Testis (tissue), 3 donors: Measurements from ENCODE around the gene PRKCA. TPM values are rescaled to one million over a fixed set of nuclear protein-coding genes. Genes with fewer than 3 reads are reported as not detected.

Experiments
- DNase-seq: peaks from one replicate; pipeline ENCODE4 v3.0.0-alpha.2; 2019
- H3K27ac ChIP-seq, 2 donors: fragments of 200-600 bp; sonication (generic); one replicate each; pipeline ENCODE4 v1.5.1; 2019
- H3K27me3 ChIP-seq: fragments of 200-600 bp; sonication (generic); one replicate; pipeline ENCODE4 v1.5.1; 2019
- H3K36me3 ChIP-seq: fragments of 200-600 bp; sonication (generic); one replicate; pipeline ENCODE4 v1.5.1; 2017; ENCODE audit warnings: low read depth; ENCODE audit errors: missing control alignments
- H3K4me1 ChIP-seq: fragments of 200-600 bp; sonication (generic); one replicate; pipeline ENCODE4 v1.5.1; 2019
- H3K4me3 ChIP-seq, 2 donors: fragments of 200-600 bp; sonication (generic); one replicate each; pipeline ENCODE4 v1.5.1; 2017 to 2019
- H3K9me3 ChIP-seq: fragments of 200-600 bp; sonication (generic); one replicate; pipeline ENCODE4 v1.5.1; 2017
- POLR2A ChIP-seq: fragments of 450-650 bp; IDR thresholded peaks from one replicate; pipeline ENCODE4 v1.6.1; 2017; ENCODE audit warnings: antibody characterized with exemption, mild to moderate bottlenecking, moderate library complexity
- WGBS, 2 donors: methylation state at CpG; one replicate each; pipeline ENCODE4 v1.1.5; 2018; 5-methylcytosine and 5-hydroxymethylcytosine counted together
- intact Hi-C: fragments of 100-400 bp; cut with DNase I; formaldehyde crosslinking; loops from one replicate; pipeline ENCODE4 v1.15.1; 2023; ENCODE audit warnings: low total_unique reads
- polyA plus RNA-seq: library from polyadenylated mRNA; stranded (reverse); fragments of 350-450 nt; fragmentation: Illumina TruSeq; extraction: RNeasy Lipid Tissue Mini Kit (QIAGEN cat#74804); gene quantifications from one replicate; pipeline ENCODE4 v1.2.3, GENCODE V29; 2014; ENCODE audit warnings: low read depth, low replicate concordance; ENCODE audit not compliant: insufficient read depth
- total RNA-seq, 2 donors: library from RNA; depleted of rRNA; stranded (reverse); fragments of >200 nt; gene quantifications; one replicate each; pipeline ENCODE4 v1.2.3, GENCODE V29; 2016
- TF ChIP-seq, protein P1 (sequence below), 3 experiments: fragments of 450-650 bp in 2 of 3; fragments of 200-600 bp in 1 of 3; sonication (generic) in 1 of 3; IDR thresholded peaks; one replicate each; pipeline ENCODE4 v1.5.1; 2016 to 2019; ENCODE audit warnings: antibody characterized with exemption in 3 of 3, mild to moderate bottlenecking in 2 of 3, moderate library complexity in 1 of 3

The PRKCA gene
- total and polyA plus RNA-seq, 3 donors from 2014 or later = 6.8 to 22.9 (median 15.4) TPM

- Histone ChIP-seq H3K4me1 (peaks cover 7% of the 10 kb centered on the region), H3K36me3 (no peaks in the 10 kb centered on the region), H3K9me3 (no peaks in the 10 kb centered on the region), H3K27ac (no peak overlapping the region), H3K4me3 (no peak overlapping the region), H3K27me3 (no peaks in the 10 kb centered on the region)
- no peak for DNase-seq
- 56 to 67% methylated on average over 5 to 6 of the region's 6 CpGs for WGBS, 2 donors
- TF ChIP-seq POLR2A = no peak
- TF ChIP-seq, protein P1, sequence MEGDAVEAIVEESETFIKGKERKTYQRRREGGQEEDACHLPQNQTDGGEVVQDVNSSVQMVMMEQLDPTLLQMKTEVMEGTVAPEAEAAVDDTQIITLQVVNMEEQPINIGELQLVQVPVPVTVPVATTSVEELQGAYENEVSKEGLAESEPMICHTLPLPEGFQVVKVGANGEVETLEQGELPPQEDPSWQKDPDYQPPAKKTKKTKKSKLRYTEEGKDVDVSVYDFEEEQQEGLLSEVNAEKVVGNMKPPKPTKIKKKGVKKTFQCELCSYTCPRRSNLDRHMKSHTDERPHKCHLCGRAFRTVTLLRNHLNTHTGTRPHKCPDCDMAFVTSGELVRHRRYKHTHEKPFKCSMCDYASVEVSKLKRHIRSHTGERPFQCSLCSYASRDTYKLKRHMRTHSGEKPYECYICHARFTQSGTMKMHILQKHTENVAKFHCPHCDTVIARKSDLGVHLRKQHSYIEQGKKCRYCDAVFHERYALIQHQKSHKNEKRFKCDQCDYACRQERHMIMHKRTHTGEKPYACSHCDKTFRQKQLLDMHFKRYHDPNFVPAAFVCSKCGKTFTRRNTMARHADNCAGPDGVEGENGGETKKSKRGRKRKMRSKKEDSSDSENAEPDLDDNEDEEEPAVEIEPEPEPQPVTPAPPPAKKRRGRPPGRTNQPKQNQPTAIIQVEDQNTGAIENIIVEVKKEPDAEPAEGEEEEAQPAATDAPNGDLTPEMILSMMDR (IDR thresholded peaks at IDR 0.05) = no peak
- intact Hi-C loops = no loop called here
Measured at GRCh38 chr17:66523378-66524200, 221.2 kb downstream of the PRKCA start.

GRCh38 chr17:66524877-66525276, 222.5 kb downstream of the PRKCA start:
- intact Hi-C loops = no loop called here
- H3K27ac ChIP-seq = no peak overlapping the region
- H3K9me3 ChIP-seq = no peaks in the 10 kb centered on the region
- H3K4me1 ChIP-seq = peaks cover 7% of the 10 kb centered on the region
- H3K27me3 ChIP-seq = no peaks in the 10 kb centered on the region
- no peak overlapping the region for H3K4me3 ChIP-seq
- 95 to 96% methylated on average over 2 of the region's 2 CpGs for WGBS, 2 donors
- TF ChIP-seq, protein P1 (IDR thresholded peaks at IDR 0.05) = no peak
- TF ChIP-seq POLR2A = no peak
- DNase-seq = no peak
- H3K36me3 ChIP-seq = no peaks in the 10 kb centered on the region

DNA sequence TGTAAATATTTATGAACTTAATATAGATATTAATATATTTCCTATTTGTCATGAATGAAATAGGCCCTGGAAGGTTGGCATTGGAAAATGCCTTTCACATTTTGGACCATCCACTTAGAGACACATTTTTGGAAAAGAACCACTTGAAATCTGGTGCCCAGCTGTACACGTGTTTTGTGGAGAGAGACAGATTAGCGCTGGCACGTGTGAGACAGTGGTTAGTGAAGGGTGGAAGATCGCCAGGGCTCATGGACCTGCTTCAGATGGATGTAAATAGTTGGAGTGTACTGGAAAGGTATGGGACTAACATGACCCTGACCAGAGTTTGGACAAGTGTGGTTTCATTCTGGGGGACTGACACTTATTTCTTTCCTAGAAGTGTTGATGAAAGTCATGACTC, 222.9 kb downstream of the PRKCA start:
- TF ChIP-seq POLR2A = no peak
- TF ChIP-seq, protein P1 (IDR thresholded peaks at IDR 0.05) = no peak
- Histone ChIP-seq H3K4me3 (no peak overlapping the region), H3K36me3 (no peaks in the 10 kb centered on the region), H3K27me3 (no peaks in the 10 kb centered on the region), H3K4me1 (peaks cover 7% of the 10 kb centered on the region), H3K9me3 (no peaks in the 10 kb centered on the region), H3K27ac (no peak overlapping the region)
- intact Hi-C loops = no loop called here
- WGBS, 2 donors = 77 to 86% methylated on average over 4 of the region's 4 CpGs
- DNase-seq = no peak

- Histone ChIP-seq H3K4me1 (peaks cover 3% of the 10 kb centered on the region), H3K4me3 (no peak overlapping the region), H3K27ac (no peak overlapping the region), H3K27me3 (no peaks in the 10 kb centered on the region), H3K36me3 (no peaks in the 10 kb centered on the region), H3K9me3 (no peaks in the 10 kb centered on the region)
- WGBS, 2 donors = 95 to 99% methylated on average over 4 of the region's 4 CpGs
- intact Hi-C loops = no loop called here
- no peak for TF ChIP-seq POLR2A
- TF ChIP-seq, protein P1 (IDR thresholded peaks at IDR 0.05) = no peak
- DNase-seq = no peak
Measured at GRCh38 chr17:66526827-66527226, 224.4 kb downstream of the PRKCA start.

GRCh38 chr17:66527335-66527734, 224.9 kb downstream of the PRKCA start:
- no peaks in the 10 kb centered on the region for H3K36me3 ChIP-seq
- intact Hi-C loops = no loop called here
- no peak overlapping the region for H3K27ac ChIP-seq
- WGBS, 2 donors = 89% methylated on average over 5 of the region's 5 CpGs
- no peaks in the 10 kb centered on the region for H3K27me3 ChIP-seq
- H3K4me3 ChIP-seq = no peak overlapping the region
- no peak for DNase-seq
- peaks cover 3% of the 10 kb centered on the region for H3K4me1 ChIP-seq
- TF ChIP-seq, protein P1 (IDR thresholded peaks at IDR 0.05) = no peak
- TF ChIP-seq POLR2A = no peak
- no peaks in the 10 kb centered on the region for H3K9me3 ChIP-seq
